GM06990 (cell line): ENCODE data around the gene CFC1B.
"Not testable (repeated sequence)": the region's sequence is repeated elsewhere in the genome, so short reads cannot be mapped to it uniquely, and the experiment has no call there.

ENCODE experiments used
- DNase-seq: peaks from one replicate; pipeline ENCODE4 v3.0.0-alpha.2; 2011; ENCODE audit not compliant: insufficient read length; ENCODE audit errors: extremely low read depth
- H3K27me3 ChIP-seq: replicated peaks from 2 replicates; pipeline ENCODE4 v1.6.0; 2011; ENCODE audit warnings: low read length; ENCODE audit not compliant: control insufficient read depth, insufficient read depth
- H3K36me3 ChIP-seq: 2 replicates; pipeline ENCODE4 v1.5.1; 2011; ENCODE audit warnings: low read length; ENCODE audit not compliant: control insufficient read depth, insufficient read depth
- H3K4me3 ChIP-seq: replicated peaks from 2 replicates; pipeline ENCODE4 v1.5.1; 2011; ENCODE audit warnings: low read depth, mild to moderate bottlenecking, control low read depth, low read length

Gene CFC1B

GRCh38 chr2:130520992-130521391 lies at the start of gene CFC1B:
Gene CFC1B (plus strand): TSS chr2:130521222. CDS start chr2:130521485, 263 bp downstream.
- H3K4me3 ChIP-seq, DNase-seq: not testable (repeated sequence)

DNA sequence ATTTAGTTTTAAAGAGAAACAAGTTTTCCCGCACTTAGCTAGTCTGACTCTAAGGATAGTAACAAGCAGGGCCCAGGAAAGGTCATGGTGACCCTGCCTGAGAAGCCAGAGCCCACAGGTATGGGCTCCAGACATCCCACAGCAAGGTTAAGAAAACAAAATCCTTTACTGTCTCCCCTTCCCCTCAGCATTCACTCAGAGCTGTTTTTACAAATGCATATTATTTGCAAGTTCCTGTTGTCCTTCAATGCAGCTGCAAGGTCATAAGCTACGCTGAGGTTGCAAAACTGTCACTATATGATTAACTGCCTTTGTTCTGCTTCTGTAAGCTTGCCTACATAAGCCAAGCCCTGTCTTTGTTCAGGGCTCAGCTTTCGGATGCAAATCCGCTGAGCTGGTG lies 29.9 kb upstream of the CFC1B start:
- H3K36me3 ChIP-seq, H3K4me3 ChIP-seq, DNase-seq, H3K27me3 ChIP-seq: not testable (repeated sequence)

More at GRCh38 chr2:130520992-130521391, at the start of gene CFC1B:
- H3K27me3 ChIP-seq, H3K36me3 ChIP-seq: not testable (repeated sequence)

GRCh38 chr2:130509228-130509627 lies 11.8 kb upstream of the CFC1B start, which contains the start of gene POTEI:
Gene POTEI (minus strand): TSS chr2:130509328. CDS start chr2:130509235, 93 bp downstream.
- H3K27me3 ChIP-seq, H3K36me3 ChIP-seq, H3K4me3 ChIP-seq, DNase-seq: not testable (repeated sequence)

- DNase-seq, H3K27me3 ChIP-seq, H3K4me3 ChIP-seq, H3K36me3 ChIP-seq: not testable (repeated sequence)
Observed at GRCh38 chr2:130510807-130511746, 9.9 kb upstream of the CFC1B start.

DNA sequence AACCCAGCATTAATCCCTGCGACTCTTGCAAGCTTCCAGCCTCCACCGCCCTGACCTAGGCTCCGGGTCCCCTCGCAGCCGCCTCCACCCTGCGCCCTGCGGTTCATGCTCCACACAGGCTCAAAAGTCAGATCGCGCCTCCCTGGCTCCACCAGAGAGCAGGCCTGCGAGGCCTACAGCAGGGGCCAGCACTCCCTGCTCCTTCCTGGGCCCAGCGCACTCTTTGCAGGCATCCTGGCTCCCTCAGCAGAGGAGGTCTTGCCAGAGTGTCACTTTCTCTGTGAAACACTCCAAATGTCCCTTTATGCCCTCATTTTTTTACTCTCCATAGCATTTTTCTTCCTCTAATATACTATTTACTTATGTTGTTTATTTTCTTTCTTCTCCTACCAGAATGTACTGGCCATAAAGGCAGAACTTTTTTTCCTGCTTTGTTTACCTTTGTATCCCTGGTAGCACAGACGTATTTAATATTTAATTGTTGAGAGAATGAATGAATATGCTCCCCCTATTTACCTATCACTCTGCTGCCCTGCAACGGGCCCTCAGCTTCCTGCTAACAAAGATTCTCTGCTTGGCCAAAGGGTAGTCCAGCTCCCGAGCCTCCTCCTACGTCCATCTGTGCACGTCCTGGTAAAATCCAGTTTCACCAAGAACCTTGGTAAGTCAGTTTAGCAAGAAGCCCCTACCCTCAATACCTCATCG lies 9.1 kb upstream of the CFC1B start:
- not testable (repeated sequence) for DNase-seq, H3K36me3 ChIP-seq, H3K27me3 ChIP-seq, H3K4me3 ChIP-seq

DNA sequence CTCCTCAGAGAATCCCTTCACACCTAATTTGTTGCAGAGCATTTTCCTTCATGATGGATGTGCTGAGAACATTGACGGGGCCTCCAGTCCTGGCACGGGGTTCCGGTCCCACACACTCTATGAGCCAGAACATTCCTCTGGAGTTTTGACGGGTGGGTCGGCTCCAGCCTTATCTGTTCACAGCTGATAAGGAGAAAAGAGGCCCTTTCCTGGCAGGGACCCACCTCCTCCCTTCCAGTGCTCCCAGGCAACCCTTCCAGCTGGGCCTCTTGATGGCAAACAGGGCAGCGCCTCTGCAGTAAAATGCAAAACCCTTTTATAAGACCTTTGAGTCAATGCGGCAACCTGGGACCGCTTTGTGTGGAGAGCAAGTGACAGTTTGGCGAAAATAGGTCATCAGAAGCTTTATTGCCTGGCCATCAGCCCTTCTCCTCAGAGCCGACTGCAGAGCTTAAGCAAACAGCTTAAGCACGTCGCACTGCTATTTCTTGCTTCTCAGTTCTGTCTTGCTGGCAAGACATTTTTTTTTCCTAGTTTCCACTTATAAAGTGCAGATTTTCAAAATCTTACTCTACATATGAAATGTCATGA lies 2.4 kb upstream of the CFC1B start:
- H3K27me3 ChIP-seq, H3K4me3 ChIP-seq, H3K36me3 ChIP-seq, DNase-seq: not testable (repeated sequence)

- DNase-seq, H3K4me3 ChIP-seq, H3K27me3 ChIP-seq, H3K36me3 ChIP-seq: not testable (repeated sequence)
Observed at GRCh38 chr2:130522390-130522789, 1.4 kb downstream of the CFC1B start.

DNA sequence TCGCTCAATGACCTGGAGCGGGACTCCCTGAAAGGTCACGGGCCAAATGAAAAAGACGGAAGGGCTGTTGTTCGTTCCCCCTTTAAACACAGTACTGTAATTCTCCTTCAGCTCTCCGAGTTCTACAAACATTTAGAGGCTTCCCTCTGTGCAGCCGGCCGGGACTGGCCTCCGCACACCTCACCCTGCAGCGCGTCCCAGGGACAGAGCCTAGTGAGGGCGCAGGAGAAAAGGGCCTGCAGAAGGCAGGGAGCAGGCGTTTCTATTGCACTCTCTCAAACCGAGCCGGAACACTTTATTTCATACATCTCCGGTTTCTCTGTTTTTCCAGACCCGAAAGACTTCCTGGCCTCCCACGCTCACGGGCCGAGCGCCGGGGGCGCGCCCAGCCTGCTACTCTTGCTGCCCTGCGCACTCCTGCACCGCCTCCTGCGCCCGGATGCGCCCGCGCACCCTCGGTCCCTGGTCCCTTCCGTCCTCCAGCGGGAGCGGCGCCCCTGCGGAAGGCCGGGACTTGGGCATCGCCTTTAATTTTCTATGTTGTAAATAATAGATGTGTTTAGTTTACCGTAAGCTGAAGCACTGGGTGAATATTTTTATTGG lies 6.4 kb downstream of the CFC1B start:
- H3K36me3 ChIP-seq, H3K27me3 ChIP-seq, H3K4me3 ChIP-seq, DNase-seq: not testable (repeated sequence)

DNA sequence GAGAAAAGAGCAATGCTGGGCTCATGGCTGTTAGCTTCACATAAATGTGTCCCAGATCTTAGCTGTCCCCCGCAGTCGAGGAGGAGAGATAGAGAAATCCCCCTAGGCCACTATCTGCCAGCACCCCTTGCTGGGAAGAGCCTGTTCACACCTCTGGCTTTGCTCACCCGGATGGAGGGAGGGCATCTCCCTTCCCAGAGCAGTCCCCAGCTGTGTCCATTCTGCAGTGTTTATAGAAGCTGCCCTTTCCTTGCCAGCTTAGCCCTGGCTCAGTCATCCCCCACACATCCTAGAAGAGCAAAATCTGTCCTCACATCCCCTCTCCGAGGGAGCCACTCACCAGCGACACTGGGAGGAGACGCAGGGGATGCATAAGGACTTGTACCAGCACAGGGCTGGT lies 8.5 kb downstream of the CFC1B start:
- H3K27me3 ChIP-seq, DNase-seq, H3K36me3 ChIP-seq, H3K4me3 ChIP-seq: not testable (repeated sequence)

GRCh38 chr2:130530212-130530611 lies 9.2 kb downstream of the CFC1B start:
- not testable (repeated sequence) for DNase-seq, H3K27me3 ChIP-seq, H3K4me3 ChIP-seq, H3K36me3 ChIP-seq

GRCh38 chr2:130531225-130531624 lies 10.2 kb downstream of the CFC1B start:
- not testable (repeated sequence) for H3K27me3 ChIP-seq, H3K4me3 ChIP-seq, DNase-seq, H3K36me3 ChIP-seq

DNA sequence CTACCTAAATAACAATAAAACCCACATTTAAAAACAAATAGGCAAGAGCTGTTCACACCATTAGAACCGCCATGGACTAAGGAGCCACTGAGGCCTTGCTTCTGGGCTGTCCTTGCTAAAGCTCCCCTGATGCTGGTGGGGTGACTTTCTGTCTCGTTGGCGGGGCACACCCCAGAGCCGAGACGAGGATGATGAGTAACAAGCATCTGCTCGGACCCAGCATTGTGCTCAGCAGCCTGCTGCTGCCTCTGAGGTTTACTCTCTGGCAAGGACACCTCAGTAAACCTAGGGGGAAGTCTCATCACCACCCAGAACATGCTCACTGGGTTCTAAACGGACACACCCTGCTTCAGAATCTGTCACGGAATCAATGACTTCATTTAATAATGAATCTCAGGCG lies 10.7 kb downstream of the CFC1B start:
- not testable (repeated sequence) for DNase-seq, H3K36me3 ChIP-seq, H3K27me3 ChIP-seq, H3K4me3 ChIP-seq

- H3K4me3 ChIP-seq, DNase-seq, H3K27me3 ChIP-seq, H3K36me3 ChIP-seq: not testable (repeated sequence)
Observed at GRCh38 chr2:130536654-130537053, 15.6 kb downstream of the CFC1B start.

GRCh38 chr2:130538271-130538670 lies 17.2 kb downstream of the CFC1B start:
- DNase-seq, H3K27me3 ChIP-seq, H3K36me3 ChIP-seq, H3K4me3 ChIP-seq: not testable (repeated sequence)
